Fibroblast of pulmonary artery (primary cell): ENCODE results near the gene SPINT2.
A peak's percentile ranks its signal among the peaks of the same experiment; 100 is the strongest.

ENCODE experiments used
- DNase-seq: peaks from one replicate; pipeline ENCODE4 v3.0.0-alpha.2; 2010; ENCODE audit warnings: low read depth
- H3K4me3 ChIP-seq: replicated peaks from 2 replicates; pipeline ENCODE4 v1.5.1; 2011; ENCODE audit warnings: low read depth, mild to moderate bottlenecking, control low read depth, low read length, moderate library complexity
- TF ChIP-seq, protein P1 (sequence below): IDR thresholded peaks from 2 replicates; pipeline ENCODE4 v1.5.1; 2011; ENCODE audit warnings: mild to moderate bottlenecking, control low read depth, low read length, inconsistent platforms; ENCODE audit errors: missing control alignments

SPINT2 gene

DNA sequence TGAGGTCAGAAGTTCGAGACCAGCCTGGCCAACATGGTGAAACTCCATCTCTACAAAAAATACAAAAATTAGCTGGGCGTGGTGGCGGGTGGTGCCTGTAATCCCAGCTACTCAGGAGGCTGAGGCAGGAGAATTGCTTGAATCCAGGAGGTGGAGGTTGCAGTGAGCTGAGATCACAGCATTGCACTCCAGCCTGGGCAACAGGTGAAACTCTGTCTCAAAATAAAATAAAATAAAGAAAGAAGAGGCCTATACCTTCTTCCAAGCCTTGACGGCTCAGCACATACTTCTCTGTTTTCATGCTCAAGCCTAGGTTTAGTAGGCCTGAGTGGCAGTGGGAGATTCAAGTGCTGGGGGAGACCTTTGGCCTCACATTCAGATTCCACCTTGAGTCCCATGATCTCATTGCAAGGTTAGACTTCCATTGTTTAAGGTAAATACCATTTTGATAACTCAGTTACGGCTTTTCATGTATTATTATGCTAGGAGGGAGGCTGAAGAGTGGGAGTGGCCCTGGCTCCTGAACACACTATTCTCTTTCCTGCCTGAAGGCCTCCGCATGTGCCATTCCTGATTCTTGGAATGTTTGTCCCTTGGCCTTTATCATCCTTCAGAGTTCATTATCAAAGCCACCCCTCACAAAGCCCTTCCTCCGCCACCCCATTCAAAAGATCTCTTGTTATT lies 1.6 kb upstream of the SPINT2 start:
- TF ChIP-seq, protein P1, sequence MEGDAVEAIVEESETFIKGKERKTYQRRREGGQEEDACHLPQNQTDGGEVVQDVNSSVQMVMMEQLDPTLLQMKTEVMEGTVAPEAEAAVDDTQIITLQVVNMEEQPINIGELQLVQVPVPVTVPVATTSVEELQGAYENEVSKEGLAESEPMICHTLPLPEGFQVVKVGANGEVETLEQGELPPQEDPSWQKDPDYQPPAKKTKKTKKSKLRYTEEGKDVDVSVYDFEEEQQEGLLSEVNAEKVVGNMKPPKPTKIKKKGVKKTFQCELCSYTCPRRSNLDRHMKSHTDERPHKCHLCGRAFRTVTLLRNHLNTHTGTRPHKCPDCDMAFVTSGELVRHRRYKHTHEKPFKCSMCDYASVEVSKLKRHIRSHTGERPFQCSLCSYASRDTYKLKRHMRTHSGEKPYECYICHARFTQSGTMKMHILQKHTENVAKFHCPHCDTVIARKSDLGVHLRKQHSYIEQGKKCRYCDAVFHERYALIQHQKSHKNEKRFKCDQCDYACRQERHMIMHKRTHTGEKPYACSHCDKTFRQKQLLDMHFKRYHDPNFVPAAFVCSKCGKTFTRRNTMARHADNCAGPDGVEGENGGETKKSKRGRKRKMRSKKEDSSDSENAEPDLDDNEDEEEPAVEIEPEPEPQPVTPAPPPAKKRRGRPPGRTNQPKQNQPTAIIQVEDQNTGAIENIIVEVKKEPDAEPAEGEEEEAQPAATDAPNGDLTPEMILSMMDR, result no peak
- no peak for DNase-seq
- no peak overlapping the region for H3K4me3 ChIP-seq

DNA sequence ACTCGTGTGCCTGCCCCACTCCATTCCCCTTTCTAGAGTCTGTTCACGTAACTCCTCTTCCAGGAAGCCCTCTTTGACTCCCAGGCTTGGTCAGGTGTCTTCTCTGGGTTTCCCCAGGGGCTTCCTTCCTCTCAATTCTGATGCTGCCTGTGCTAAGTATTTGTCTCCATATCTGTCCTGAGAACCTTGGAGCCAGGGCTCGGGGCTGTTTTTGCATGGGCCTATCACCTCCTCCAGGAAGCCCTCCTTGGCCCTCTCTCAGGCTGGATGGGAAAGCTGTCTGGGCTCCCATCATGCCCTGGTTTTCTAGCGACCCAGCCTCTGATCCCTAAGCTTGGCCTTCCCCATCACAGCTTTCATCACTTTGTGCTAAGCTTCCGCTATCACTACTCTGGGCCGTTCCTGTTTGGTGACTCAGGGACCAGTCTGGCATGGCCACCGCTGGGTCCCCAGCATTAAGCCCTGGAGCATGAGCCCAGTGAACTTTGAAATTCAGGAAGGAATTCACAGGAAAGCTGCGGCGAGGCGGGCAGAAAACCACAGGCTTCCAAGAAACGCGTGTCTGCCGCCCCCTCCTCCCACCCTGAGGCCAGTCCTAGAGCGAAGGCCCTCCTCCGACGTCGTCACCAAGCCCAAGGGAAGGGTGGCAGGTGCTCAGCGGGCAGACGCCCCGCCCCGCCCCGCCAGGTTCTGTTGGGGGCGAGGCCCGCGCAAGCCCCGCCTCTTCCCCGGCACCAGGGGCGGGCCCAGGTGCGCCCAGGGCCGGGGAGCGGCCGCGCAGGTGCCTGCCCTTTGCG lies 486 bp upstream of the SPINT2 start:
- H3K4me3 ChIP-seq, result peak overlapping the region; percentile 36
- TF ChIP-seq, protein P1, result no peak
- DNase-seq, result peak; percentile 53

GRCh38 chr19:38265213-38265861 lies 964 bp downstream of the SPINT2 start:
- TF ChIP-seq, protein P1, result no peak
- no peak for DNase-seq
- H3K4me3 ChIP-seq, result no peak overlapping the region

DNA sequence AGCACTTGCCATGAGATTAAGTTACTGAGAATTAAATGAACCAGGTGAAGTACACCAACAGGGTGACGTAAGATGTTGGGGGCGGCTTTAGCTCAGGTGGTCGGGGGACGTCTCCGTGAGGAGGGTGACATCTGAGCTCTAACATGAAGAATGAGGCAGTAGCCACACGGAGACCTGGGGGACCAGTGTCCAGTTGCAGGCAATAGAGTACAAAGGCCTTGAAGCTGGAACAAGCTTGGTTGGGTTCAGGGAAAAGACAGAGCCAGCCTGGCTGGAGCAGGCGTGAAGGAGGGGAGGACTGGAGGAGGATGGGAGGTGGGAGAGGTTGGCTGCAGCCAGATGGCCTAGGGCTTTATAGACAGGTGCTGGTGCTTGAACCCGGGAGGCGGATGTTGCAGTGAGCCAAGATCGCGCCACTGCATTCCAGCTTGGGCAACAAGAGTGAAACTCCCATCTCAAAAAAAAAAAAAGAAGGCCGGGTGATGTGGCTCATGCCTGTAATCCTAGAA lies 1.6 kb downstream of the SPINT2 start:
- TF ChIP-seq, protein P1, result no peak
- no peak for DNase-seq
- H3K4me3 ChIP-seq, result no peak overlapping the region

GRCh38 chr19:38266981-38267597 lies 2.7 kb downstream of the SPINT2 start:
- TF ChIP-seq, protein P1, result no peak
- DNase-seq, result peak; percentile 58
- H3K4me3 ChIP-seq, result no peak overlapping the region

GRCh38 chr19:38267761-38268483 lies 3.5 kb downstream of the SPINT2 start:
- H3K4me3 ChIP-seq, result no peak overlapping the region
- no peak for DNase-seq
- TF ChIP-seq, protein P1, result no peak
